ENCODE data around the gene BTN1A1. TPM values are rescaled to one million over a fixed set of nuclear protein-coding genes. Genes with fewer than 3 reads are reported as not detected.
A peak's percentile ranks its signal among the peaks of the same experiment; 100 is the strongest.

BTN1A1 gene
- total and polyA plus RNA-seq, 9 of the 15 experiments (the other 6 are each of a cell fraction or from before 2014, with no cell fraction given), result 0.01 to 0.15 (median 0.06) TPM; not detected in 4

DNA sequence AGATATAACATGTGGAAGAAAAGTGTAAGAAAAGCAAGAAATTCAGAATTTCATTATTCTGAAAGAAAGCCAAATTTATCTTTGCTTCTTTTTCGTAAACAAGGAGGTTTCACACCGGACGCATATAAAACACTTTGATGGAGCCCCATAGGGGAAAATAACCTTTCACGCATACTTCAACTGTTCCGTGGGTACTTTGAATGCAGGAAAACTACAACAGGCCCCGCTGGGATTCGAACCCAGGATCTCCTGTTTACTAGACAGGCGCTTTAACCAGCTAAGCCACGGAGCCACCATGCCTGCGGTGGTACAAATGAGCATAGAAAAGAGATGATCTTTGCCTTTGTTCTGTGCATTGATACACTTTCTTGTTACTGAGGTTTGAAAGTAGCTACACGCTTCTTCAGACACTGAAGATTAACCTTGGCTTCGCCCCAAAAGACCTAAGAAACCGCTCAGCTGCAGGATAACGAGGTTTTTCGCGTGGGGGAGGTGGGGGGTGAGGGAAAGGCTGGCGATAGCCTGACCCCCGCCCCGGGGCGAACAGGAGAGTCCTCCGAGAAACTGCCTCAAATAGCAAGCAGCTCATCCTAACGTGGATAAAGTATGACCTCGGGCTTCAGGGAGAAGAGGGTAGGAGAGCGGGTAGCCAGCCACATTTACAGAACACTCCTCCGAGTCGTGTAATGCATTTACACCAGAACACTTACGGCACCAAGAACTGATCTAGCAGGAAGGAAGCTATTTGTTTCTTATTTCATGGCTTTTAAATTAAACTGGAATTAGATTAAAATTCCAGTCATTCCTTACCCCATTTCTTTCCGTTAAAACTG is 32.8 kb downstream of the BTN1A1 start (continued):
- TF ChIP-seq THRAP3 (IDR thresholded peaks at IDR 0.05; ENCODE audit: borderline replicate concordance), result no peak
- TF ChIP-seq, protein P1, sequence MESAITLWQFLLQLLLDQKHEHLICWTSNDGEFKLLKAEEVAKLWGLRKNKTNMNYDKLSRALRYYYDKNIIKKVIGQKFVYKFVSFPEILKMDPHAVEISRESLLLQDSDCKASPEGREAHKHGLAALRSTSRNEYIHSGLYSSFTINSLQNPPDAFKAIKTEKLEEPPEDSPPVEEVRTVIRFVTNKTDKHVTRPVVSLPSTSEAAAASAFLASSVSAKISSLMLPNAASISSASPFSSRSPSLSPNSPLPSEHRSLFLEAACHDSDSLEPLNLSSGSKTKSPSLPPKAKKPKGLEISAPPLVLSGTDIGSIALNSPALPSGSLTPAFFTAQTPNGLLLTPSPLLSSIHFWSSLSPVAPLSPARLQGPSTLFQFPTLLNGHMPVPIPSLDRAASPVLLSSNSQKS (CRISPR knock-in tag; IDR thresholded peaks at IDR 0.05), result no peak
- TF ChIP-seq HNRNPUL1 (IDR thresholded peaks at IDR 0.05; ENCODE audit: low read length), result no peak
- TF ChIP-seq, protein P2, sequence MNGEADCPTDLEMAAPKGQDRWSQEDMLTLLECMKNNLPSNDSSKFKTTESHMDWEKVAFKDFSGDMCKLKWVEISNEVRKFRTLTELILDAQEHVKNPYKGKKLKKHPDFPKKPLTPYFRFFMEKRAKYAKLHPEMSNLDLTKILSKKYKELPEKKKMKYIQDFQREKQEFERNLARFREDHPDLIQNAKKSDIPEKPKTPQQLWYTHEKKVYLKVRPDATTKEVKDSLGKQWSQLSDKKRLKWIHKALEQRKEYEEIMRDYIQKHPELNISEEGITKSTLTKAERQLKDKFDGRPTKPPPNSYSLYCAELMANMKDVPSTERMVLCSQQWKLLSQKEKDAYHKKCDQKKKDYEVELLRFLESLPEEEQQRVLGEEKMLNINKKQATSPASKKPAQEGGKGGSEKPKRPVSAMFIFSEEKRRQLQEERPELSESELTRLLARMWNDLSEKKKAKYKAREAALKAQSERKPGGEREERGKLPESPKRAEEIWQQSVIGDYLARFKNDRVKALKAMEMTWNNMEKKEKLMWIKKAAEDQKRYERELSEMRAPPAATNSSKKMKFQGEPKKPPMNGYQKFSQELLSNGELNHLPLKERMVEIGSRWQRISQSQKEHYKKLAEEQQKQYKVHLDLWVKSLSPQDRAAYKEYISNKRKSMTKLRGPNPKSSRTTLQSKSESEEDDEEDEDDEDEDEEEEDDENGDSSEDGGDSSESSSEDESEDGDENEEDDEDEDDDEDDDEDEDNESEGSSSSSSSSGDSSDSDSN (IDR thresholded peaks at IDR 0.05; ENCODE audit: borderline replicate concordance in 1 of 2, low read depth in 2 of 2, low read length in 2 of 2), result no peak
- TF ChIP-seq, protein P3, sequence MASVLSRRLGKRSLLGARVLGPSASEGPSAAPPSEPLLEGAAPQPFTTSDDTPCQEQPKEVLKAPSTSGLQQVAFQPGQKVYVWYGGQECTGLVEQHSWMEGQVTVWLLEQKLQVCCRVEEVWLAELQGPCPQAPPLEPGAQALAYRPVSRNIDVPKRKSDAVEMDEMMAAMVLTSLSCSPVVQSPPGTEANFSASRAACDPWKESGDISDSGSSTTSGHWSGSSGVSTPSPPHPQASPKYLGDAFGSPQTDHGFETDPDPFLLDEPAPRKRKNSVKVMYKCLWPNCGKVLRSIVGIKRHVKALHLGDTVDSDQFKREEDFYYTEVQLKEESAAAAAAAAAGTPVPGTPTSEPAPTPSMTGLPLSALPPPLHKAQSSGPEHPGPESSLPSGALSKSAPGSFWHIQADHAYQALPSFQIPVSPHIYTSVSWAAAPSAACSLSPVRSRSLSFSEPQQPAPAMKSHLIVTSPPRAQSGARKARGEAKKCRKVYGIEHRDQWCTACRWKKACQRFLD (CRISPR knock-in tag; IDR thresholded peaks at IDR 0.05), result no peak
- TF ChIP-seq MYC (IDR thresholded peaks at IDR 0.05; ENCODE audit: low read depth, low read length), result 0 out of 2 replicates have a peak, but pooled peaks have one; percentile 36
- peak; percentile 37; the same call in 1 of the 2 replicates for TF ChIP-seq MYC (CRISPR knock-in tag; IDR thresholded peaks at IDR 0.05; ENCODE audit: borderline replicate concordance, low read depth)
- TF ChIP-seq MAFF (IDR thresholded peaks at IDR 0.05; ENCODE audit: low read length), result peak; percentile 7; the same call in 1 of the 2 replicates
- no peak for TF ChIP-seq U2AF1 (optimal IDR thresholded peaks at IDR 0.05; ENCODE audit: low read depth, low read length)
- TF ChIP-seq, protein P4, sequence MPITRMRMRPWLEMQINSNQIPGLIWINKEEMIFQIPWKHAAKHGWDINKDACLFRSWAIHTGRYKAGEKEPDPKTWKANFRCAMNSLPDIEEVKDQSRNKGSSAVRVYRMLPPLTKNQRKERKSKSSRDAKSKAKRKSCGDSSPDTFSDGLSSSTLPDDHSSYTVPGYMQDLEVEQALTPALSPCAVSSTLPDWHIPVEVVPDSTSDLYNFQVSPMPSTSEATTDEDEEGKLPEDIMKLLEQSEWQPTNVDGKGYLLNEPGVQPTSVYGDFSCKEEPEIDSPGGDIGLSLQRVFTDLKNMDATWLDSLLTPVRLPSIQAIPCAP (CRISPR knock-in tag; IDR thresholded peaks at IDR 0.05; ENCODE audit: borderline replicate concordance), result no peak
- no peak for TF ChIP-seq POLR2AphosphoS2 (IDR thresholded peaks at IDR 0.05; ENCODE audit: low read length)
- TF ChIP-seq SNIP1 (IDR thresholded peaks at IDR 0.05; ENCODE audit: low read depth), result no peak
- TF ChIP-seq RB1 (IDR thresholded peaks at IDR 0.05; ENCODE audit: low read depth), result peak; percentile 80
- TF ChIP-seq PCBP1 (IDR thresholded peaks at IDR 0.05; ENCODE audit: low read depth, low read length, poor library complexity, severe bottlenecking), result no peak
- TF ChIP-seq KLF16 (IDR thresholded peaks at IDR 0.05), result no peak
- TF ChIP-seq SPI1 (IDR thresholded peaks at IDR 0.05; ENCODE audit: borderline replicate concordance, low read depth, low read length), result no peak
- TF ChIP-seq CXXC5 (CRISPR knock-in tag; IDR thresholded peaks at IDR 0.05), result peak; percentile 84
- no peak for TF ChIP-seq ZNF23 (CRISPR knock-in tag; IDR thresholded peaks at IDR 0.05)
- peak; percentile 85 for TF ChIP-seq ZNF764 (CRISPR knock-in tag; IDR thresholded peaks at IDR 0.05; ENCODE audit: low read depth)
- no peak for TF ChIP-seq NFXL1 (CRISPR knock-in tag; IDR thresholded peaks at IDR 0.05)
